ENCODE results near the gene RND2.
A peak's percentile ranks its signal among the peaks of the same experiment; 100 is the strongest.
"Not testable (repeated sequence)": the region's sequence is repeated elsewhere in the genome, so short reads cannot be mapped to it uniquely, and the experiment has no call there.

RND2 gene

GRCh38 chr17:42997390-42997983, 27.5 kb upstream of the RND2 start:
- no peak for DNase-seq (ENCODE audit: low read depth)
- peak overlapping the region; percentile 98 for H3K4me3 ChIP-seq (ENCODE audit: low read depth, low read length)
- TF ChIP-seq, protein P1, sequence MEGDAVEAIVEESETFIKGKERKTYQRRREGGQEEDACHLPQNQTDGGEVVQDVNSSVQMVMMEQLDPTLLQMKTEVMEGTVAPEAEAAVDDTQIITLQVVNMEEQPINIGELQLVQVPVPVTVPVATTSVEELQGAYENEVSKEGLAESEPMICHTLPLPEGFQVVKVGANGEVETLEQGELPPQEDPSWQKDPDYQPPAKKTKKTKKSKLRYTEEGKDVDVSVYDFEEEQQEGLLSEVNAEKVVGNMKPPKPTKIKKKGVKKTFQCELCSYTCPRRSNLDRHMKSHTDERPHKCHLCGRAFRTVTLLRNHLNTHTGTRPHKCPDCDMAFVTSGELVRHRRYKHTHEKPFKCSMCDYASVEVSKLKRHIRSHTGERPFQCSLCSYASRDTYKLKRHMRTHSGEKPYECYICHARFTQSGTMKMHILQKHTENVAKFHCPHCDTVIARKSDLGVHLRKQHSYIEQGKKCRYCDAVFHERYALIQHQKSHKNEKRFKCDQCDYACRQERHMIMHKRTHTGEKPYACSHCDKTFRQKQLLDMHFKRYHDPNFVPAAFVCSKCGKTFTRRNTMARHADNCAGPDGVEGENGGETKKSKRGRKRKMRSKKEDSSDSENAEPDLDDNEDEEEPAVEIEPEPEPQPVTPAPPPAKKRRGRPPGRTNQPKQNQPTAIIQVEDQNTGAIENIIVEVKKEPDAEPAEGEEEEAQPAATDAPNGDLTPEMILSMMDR (IDR thresholded peaks at IDR 0.05; ENCODE audit: control insufficient read depth, extremely low read depth, insufficient read depth): no peak

DNA sequence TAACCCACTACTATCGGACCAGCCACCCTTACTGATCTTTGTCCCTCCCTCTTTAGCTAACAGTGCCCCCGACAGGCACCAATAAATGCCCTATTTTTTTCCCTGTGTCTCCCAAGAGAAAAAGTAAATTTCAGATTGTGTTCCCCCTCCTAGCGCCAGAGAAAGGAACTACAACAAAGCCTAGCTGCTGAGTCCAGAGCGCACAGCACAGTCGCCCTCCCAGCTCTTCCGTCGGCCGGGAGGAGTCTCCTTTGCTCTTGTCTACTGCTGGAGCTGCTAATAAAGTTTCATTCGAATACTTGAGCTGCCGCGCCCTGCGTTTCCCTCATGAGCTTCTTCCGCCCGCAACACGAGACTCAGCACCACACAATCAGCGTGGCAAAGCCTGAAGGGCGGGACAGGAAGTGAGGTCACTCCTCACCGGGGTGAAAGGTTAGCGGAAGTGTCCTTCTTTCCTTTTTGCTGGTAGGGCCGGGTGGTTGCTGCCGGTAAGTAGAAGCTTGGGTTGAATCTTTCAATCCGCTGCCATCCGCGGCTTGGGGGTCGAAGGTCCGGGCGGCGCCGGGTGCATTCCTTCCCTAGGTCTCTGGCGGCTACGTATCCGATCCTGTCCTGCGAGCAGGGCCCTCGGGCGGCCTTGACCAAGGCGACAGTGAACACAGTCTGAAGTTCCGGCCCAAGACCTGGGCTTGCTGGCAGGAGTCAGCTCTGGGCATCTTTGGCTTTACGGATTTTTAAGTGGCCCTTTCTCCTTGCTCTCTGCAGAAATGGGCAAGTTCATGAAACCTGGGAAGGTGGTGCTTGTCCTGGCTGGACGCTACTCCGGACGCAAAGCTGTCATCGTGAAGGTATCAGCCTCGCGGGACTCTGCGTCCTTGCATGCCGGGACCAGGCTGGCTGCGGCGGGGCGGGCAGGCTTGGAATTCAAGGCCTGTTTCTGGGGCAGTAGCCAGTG, 26.8 kb upstream of the RND2 start, which contains the start of gene RPL27:
Gene RPL27, plus strand, starts transcription at position 436 of the 955 bp plus-strand sequence. Its CDS starts 332 bp downstream, at position 768.
- TF ChIP-seq, protein P1 (IDR thresholded peaks at IDR 0.05; ENCODE audit: control insufficient read depth, extremely low read depth, insufficient read depth): peak; percentile 78
- DNase-seq (ENCODE audit: low read depth): peak; percentile 100
- peak within 1 kb of the TSS; percentile 98 for H3K4me3 ChIP-seq (ENCODE audit: low read depth, low read length)

DNA sequence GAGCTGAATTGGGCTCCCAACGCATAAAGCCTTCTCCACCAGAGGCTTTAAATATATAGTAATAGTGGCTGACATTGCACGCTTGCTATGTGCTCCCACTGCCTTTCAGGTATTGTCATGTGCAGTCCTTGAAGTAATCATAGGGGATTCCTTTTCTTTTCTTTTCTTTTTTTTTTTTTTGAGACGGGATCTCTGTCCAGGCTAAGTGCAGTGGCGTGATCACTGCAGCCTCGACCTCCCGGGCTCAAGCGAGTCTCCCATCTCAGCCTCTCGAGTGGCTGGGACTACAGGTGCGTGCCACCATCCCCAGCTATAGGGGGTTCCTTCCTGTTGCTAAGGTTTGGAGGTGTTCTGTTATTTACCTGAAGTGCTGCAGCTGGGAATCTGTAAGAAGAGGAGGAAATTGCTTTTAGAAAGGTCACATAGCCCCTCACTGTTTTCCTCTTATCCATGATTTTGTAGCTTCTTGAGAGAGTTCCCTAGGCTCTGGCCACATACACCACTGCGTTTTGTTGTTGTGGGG, 26.0 kb upstream of the RND2 start:
- no peak for DNase-seq (ENCODE audit: low read depth)
- TF ChIP-seq, protein P1 (IDR thresholded peaks at IDR 0.05; ENCODE audit: control insufficient read depth, extremely low read depth, insufficient read depth): no peak
- peak overlapping the region; percentile 98 for H3K4me3 ChIP-seq (ENCODE audit: low read depth, low read length)

DNA sequence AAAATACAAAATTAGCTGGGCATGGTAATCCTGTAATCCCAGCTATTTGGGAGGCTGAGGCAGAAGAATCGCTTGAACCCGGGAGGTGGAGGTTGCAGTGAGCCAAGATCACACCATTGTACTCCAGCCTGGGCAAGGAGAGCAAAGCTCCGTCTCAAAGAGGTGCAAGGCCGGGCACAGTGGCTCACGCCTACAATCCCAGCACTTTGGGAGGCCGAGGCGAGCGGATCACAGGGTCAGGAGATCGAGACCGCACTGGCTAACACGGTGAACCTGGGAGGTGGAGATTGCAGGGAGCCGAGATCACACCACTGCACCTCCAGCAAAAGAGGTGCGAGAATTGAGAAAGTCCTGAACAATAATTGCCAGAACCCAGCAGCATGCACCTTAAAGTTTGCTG, 24.1 kb upstream of the RND2 start:
- DNase-seq (ENCODE audit: low read depth); H3K4me3 ChIP-seq (ENCODE audit: low read depth, low read length): not testable (repeated sequence)

- TF ChIP-seq, protein P1 (IDR thresholded peaks at IDR 0.05; ENCODE audit: control insufficient read depth, extremely low read depth, insufficient read depth): no peak
- DNase-seq (ENCODE audit: low read depth): no peak
- no peak overlapping the region for H3K4me3 ChIP-seq (ENCODE audit: low read depth, low read length)
Measured at GRCh38 chr17:43003542-43004172, 21.4 kb upstream of the RND2 start.

GRCh38 chr17:43006639-43007551, 18.1 kb upstream of the RND2 start, which contains the start of gene IFI35:
Gene IFI35 (plus strand): TSS chr17:43006784. CDS start chr17:43006948, 164 bp downstream.
- TF ChIP-seq, protein P1 (IDR thresholded peaks at IDR 0.05; ENCODE audit: control insufficient read depth, extremely low read depth, insufficient read depth): peak; percentile 41
- DNase-seq (ENCODE audit: low read depth): no peak
- peak within 1 kb of the TSS; percentile 51 for H3K4me3 ChIP-seq (ENCODE audit: low read depth, low read length)

Measured in LNCaP clone FGC (cell line).